Measurements from ENCODE around the gene PNMT.

GRCh38 chr17:39675390-39676082 lies 7.3 kb downstream of the PNMT start:
- TF ChIP-seq RAD21 (conservative IDR thresholded peaks at IDR 0.05) (no peak), CTCF (IDR thresholded peaks at IDR 0.05; ENCODE audit: poor library complexity, severe bottlenecking) (no peak), SMC3 (conservative IDR thresholded peaks at IDR 0.05; ENCODE audit: poor library complexity) (no peak)

Data from neural cell (in vitro differentiated cells).